BE2C (cell line): Measurements from ENCODE around the gene TOP3B.

Experiments
- DNase-seq: peaks from one replicate; pipeline ENCODE4 v3.0.0-alpha.2; 2020
- H3K27me3 ChIP-seq: fragments of 250-450 bp; sonication (Bioruptor Pico); 2 replicates; pipeline ENCODE4 v1.5.1; 2020; ENCODE audit warnings: mild to moderate bottlenecking
- H3K36me3 ChIP-seq: fragments of 250-450 bp; sonication (Bioruptor Pico); 2 replicates; pipeline ENCODE4 v1.5.1; 2020; ENCODE audit warnings: mild to moderate bottlenecking
- H3K4me1 ChIP-seq: fragments of 250-450 bp; sonication (Bioruptor Pico); 2 replicates; pipeline ENCODE4 v1.5.1; 2020
- H3K4me3 ChIP-seq: 2 replicates; pipeline ENCODE4 v1.5.1; 2011; ENCODE audit warnings: low read depth, low read length
- H3K9me3 ChIP-seq: fragments of 250-450 bp; sonication (Bioruptor Pico); 2 replicates; pipeline ENCODE4 v1.5.1; 2020
- CTCF ChIP-seq: IDR thresholded peaks from 2 replicates; pipeline ENCODE4 v1.5.1; 2012; ENCODE audit warnings: mild to moderate bottlenecking, low read depth, low read length

TOP3B gene

GRCh38 chr22:21938906-21939305, 43.7 kb downstream of the TOP3B start:
- 0 out of 2 replicates have a peak, but pooled peaks cover 3% of the 10 kb centered on the region for H3K36me3 ChIP-seq
- H3K9me3 ChIP-seq = no peaks in the 10 kb centered on the region
- 0 out of 2 replicates have a peak, but pooled peaks cover 3% of the 10 kb centered on the region for H3K4me1 ChIP-seq

GRCh38 chr22:21938071-21938822, 44.3 kb downstream of the TOP3B start:
- Histone ChIP-seq H3K27me3 (no peaks in the 10 kb centered on the region), H3K4me1 (0 out of 2 replicates have a peak, but pooled peaks cover 3% of the 10 kb centered on the region), H3K4me3 (peak overlapping the region; percentile 96), H3K36me3 (0 out of 2 replicates have a peak, but pooled peaks cover 3% of the 10 kb centered on the region), H3K9me3 (no peaks in the 10 kb centered on the region)
- peak; percentile 97 for TF ChIP-seq CTCF
- peak; percentile 92 for DNase-seq

More at GRCh38 chr22:21938906-21939305, 43.7 kb downstream of the TOP3B start:
- no peak for DNase-seq
- TF ChIP-seq CTCF = no peak
- Histone ChIP-seq H3K27me3 (no peaks in the 10 kb centered on the region), H3K4me3 (peak overlapping the region; percentile 96)

- peaks cover 8% of the 10 kb centered on the region; the same call in 1 of the 2 replicates for H3K36me3 ChIP-seq
- no peak for DNase-seq
- TF ChIP-seq CTCF = no peak
- no peaks in the 10 kb centered on the region for H3K9me3 ChIP-seq
- H3K27me3 ChIP-seq = no peaks in the 10 kb centered on the region
- peak overlapping the region; percentile 96 for H3K4me3 ChIP-seq
- 0 out of 2 replicates have a peak, but pooled peaks cover 3% of the 10 kb centered on the region for H3K4me1 ChIP-seq
Observed at GRCh38 chr22:21937821-21938070, 44.8 kb downstream of the TOP3B start.

- no peaks in the 10 kb centered on the region for H3K27me3 ChIP-seq
- no peak for TF ChIP-seq CTCF
- 0 out of 2 replicates have a peak, but pooled peaks cover 3% of the 10 kb centered on the region for H3K4me1 ChIP-seq
- H3K9me3 ChIP-seq = no peaks in the 10 kb centered on the region
- no peak for DNase-seq
- H3K36me3 ChIP-seq = peaks cover 9% of the 10 kb centered on the region; the same call in 1 of the 2 replicates
- H3K4me3 ChIP-seq = peak overlapping the region; percentile 96
Observed at GRCh38 chr22:21937041-21937820, 45.4 kb downstream of the TOP3B start.

GRCh38 chr22:21936151-21936775, 46.3 kb downstream of the TOP3B start:
- 0 out of 2 replicates have a peak, but pooled peaks cover 3% of the 10 kb centered on the region for H3K4me1 ChIP-seq
- H3K4me3 ChIP-seq = no peak overlapping the region
- H3K9me3 ChIP-seq = no peaks in the 10 kb centered on the region
- peaks cover 11% of the 10 kb centered on the region; the same call in 1 of the 2 replicates for H3K36me3 ChIP-seq
- no peak for DNase-seq
- no peaks in the 10 kb centered on the region for H3K27me3 ChIP-seq
- no peak for TF ChIP-seq CTCF
